Lung (tissue), 12 donors: ENCODE measurements around the gene ARMC10. TPM values are rescaled to one million over a fixed set of nuclear protein-coding genes. Genes with fewer than 3 reads are reported as not detected.
"Not testable (repeated sequence)": the region's sequence is repeated elsewhere in the genome, so short reads cannot be mapped to it uniquely, and the experiment has no call there.

Experiments
- ATAC-seq: fragments of 200-7000 bp; cut with Tn5 transposase; one replicate; pipeline ENCODE4 v1.9.1; 2020; ENCODE audit warnings: moderate number of reproducible peaks; ENCODE audit not compliant: insufficient read depth, low FRiP score
- DNase-seq, 3 donors: peaks; one replicate each; pipeline ENCODE4 v3.0.0-alpha.2; 2013 to 2017
- H3K27ac ChIP-seq, 2 donors: one replicate each; pipeline ENCODE4 v1.5.1; 2013; ENCODE audit warnings: mild to moderate bottlenecking in 2 of 2, moderate library complexity in 2 of 2, control low read depth in 1 of 2, inconsistent platforms in 1 of 2, low read depth in 1 of 2, low read length in 1 of 2
- H3K27me3 ChIP-seq, 3 donors: one replicate each; pipeline ENCODE4 v1.5.1; 2013; ENCODE audit warnings: low read length in 2 of 3; ENCODE audit not compliant: control insufficient read depth in 3 of 3, insufficient read depth in 3 of 3
- H3K36me3 ChIP-seq, 4 donors: one replicate each; pipeline ENCODE4 v1.5.1; 2013; ENCODE audit warnings: low read length in 4 of 4, mild to moderate bottlenecking in 1 of 4, moderate library complexity in 1 of 4; ENCODE audit not compliant: control insufficient read depth in 4 of 4, insufficient read depth in 4 of 4
- H3K4me1 ChIP-seq, 5 donors: one replicate each; pipeline ENCODE4 v1.5.1; 2013; ENCODE audit warnings: low read length in 5 of 5, mild to moderate bottlenecking in 2 of 5, moderate library complexity in 1 of 5; ENCODE audit not compliant: control insufficient read depth in 5 of 5, insufficient read depth in 5 of 5
- H3K4me3 ChIP-seq: one replicate; pipeline ENCODE4 v1.5.1; 2013; ENCODE audit warnings: mild to moderate bottlenecking, control low read depth, moderate library complexity
- H3K9ac ChIP-seq, 2 donors: one replicate each; pipeline ENCODE4 v1.5.1; 2013; ENCODE audit warnings: low read length in 2 of 2, control low read depth in 1 of 2; ENCODE audit not compliant: insufficient read depth in 1 of 2
- H3K9me3 ChIP-seq, 4 donors: one replicate each; pipeline ENCODE4 v1.5.1; 2013; ENCODE audit warnings: low read length in 3 of 4, mild to moderate bottlenecking in 1 of 4, moderate library complexity in 1 of 4; ENCODE audit not compliant: control insufficient read depth in 4 of 4, insufficient read depth in 3 of 4
- WGBS, 2 donors: extraction: QIAGEN DNeasy Blood & Tissue Kit; methylation state at CpG; one replicate each; pipeline ENCODE4 v1.1.7; 2013; 5-methylcytosine and 5-hydroxymethylcytosine counted together
- polyA plus RNA-seq, 2 donors: library from polyadenylated mRNA; stranded (reverse); fragments of 200-250 nt; gene quantifications; one replicate each; pipeline ENCODE4 v1.2.1, GENCODE V29; 2013
- total RNA-seq, 2 donors: library from RNA; depleted of rRNA in 1 of 2; stranded (reverse); fragments of >200 nt in 1 of 2; gene quantifications; one replicate each; pipeline ENCODE4 v1.2.1, GENCODE V29; 2014 to 2021
- TF ChIP-seq, protein P1 (sequence below): IDR thresholded peaks from 2 replicates; pipeline ENCODE4 v1.5.1; 2012; ENCODE audit warnings: mild to moderate bottlenecking; ENCODE audit errors: control extremely low read depth, extremely low read depth
- donor health status: control.
- donor health status: control.
- donor health status: Bipolar disorder and iron deficiency.
- donor health status: healthy.
- donor health status: DM: yes; HTN: yes; CAD: no.

The ARMC10 gene
- total and polyA plus RNA-seq, 4 donors, result 22.2 to 39.4 (median 28.3) TPM

DNA sequence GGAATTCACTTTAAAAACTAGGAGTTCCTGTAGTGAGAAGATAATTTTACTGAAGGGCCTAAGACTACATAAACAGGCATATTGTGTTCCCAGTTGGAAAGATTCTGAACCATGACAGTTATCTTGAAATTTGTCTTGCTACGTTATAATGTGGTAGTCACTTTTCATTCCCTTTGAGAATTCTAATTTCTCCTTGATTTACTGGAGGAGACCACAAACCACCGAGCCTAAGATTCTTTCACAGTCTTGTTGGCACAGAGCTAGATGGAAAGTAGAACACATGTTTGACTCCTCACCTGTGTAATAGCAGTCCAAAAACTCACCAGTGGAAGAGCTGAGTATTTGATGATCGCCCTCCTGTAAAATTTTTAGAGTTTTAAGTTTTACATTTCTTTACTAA lies 4.9 kb downstream of the ARMC10 start:
- no peaks in the 10 kb centered on the region for H3K27me3 ChIP-seq
- no peak for DNase-seq
- H3K4me3 ChIP-seq, result no peak overlapping the region
- no peaks in the 10 kb centered on the region for H3K9me3 ChIP-seq
- peaks cover 0 to 7% (median 3%) of the 10 kb centered on the region in 5 donors for H3K4me1 ChIP-seq
- peaks cover 0 to 20% (median 2%) of the 10 kb centered on the region in 4 donors for H3K36me3 ChIP-seq
- no peak overlapping the region for H3K27ac ChIP-seq
- 89 to 91% methylated on average over 3 of the region's 3 CpGs for WGBS, 2 donors
- ATAC-seq, result no peak
- no peak overlapping the region for H3K9ac ChIP-seq
- TF ChIP-seq, protein P1, sequence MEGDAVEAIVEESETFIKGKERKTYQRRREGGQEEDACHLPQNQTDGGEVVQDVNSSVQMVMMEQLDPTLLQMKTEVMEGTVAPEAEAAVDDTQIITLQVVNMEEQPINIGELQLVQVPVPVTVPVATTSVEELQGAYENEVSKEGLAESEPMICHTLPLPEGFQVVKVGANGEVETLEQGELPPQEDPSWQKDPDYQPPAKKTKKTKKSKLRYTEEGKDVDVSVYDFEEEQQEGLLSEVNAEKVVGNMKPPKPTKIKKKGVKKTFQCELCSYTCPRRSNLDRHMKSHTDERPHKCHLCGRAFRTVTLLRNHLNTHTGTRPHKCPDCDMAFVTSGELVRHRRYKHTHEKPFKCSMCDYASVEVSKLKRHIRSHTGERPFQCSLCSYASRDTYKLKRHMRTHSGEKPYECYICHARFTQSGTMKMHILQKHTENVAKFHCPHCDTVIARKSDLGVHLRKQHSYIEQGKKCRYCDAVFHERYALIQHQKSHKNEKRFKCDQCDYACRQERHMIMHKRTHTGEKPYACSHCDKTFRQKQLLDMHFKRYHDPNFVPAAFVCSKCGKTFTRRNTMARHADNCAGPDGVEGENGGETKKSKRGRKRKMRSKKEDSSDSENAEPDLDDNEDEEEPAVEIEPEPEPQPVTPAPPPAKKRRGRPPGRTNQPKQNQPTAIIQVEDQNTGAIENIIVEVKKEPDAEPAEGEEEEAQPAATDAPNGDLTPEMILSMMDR, result no peak

DNA sequence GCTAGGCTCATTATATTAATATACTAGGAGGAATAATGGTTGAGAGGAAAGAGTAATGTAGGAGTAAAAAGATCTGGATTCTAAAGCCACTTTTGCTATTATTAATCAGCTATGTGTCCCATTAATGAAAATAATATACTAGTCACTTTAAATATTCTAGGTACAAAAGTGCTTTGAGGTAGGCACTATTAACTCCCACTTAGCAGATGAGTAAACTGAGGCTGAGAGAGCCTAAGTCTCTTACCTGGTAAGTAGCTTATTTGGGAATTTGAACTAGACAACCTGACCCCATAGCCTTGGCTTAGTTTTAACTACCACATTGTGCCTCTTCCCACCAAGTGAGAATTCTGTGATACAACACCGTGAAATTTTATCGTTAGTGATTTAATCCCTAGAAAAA lies 6.0 kb downstream of the ARMC10 start:
- peaks cover 0 to 20% (median 3%) of the 10 kb centered on the region in 4 donors for H3K36me3 ChIP-seq
- ATAC-seq, result no peak
- TF ChIP-seq, protein P1, result no peak
- H3K4me1 ChIP-seq, result peaks cover 0 to 3% (median 3%) of the 10 kb centered on the region in 5 donors
- WGBS, 2 donors, result 97 to 98% methylated on average over 2 of the region's 2 CpGs
- H3K27me3 ChIP-seq, result no peaks in the 10 kb centered on the region
- no peak overlapping the region for H3K27ac ChIP-seq
- no peak overlapping the region for H3K9ac ChIP-seq
- DNase-seq, result no peak
- H3K9me3 ChIP-seq, result no peaks in the 10 kb centered on the region
- H3K4me3 ChIP-seq, result no peak overlapping the region

DNA sequence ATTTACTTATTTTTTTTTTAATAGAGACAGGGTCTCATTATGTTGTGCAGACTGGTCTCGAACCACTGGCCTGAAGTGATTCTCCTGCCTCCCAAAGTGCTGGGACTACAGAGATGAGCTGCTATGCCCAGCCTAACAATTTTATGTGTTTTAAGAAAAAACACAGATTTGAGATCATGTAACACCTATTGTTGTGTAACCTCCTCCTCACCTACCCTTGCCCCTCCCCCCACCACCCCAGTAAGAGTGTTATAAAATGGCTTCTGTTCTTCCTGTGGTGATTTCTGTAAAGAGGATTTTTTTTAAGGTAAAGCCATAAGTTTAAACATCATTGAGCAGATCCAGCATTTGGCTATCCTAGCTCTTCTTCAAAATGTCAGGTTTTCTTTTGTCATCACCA lies 7.6 kb downstream of the ARMC10 start:
- peaks cover 0 to 1% (median 0%) of the 10 kb centered on the region in 5 donors for H3K4me1 ChIP-seq
- DNase-seq (no peak), ATAC-seq (no peak)
- H3K36me3 ChIP-seq, result peaks cover 0 to 20% (median 6%) of the 10 kb centered on the region in 4 donors
- 100% methylated on average over 1 of the region's 1 CpG for WGBS, 2 donors
- no peak overlapping the region for H3K4me3 ChIP-seq
- TF ChIP-seq, protein P1, result no peak
- H3K27ac ChIP-seq, result no peak overlapping the region
- no peak overlapping the region for H3K9ac ChIP-seq
- H3K9me3 ChIP-seq, result no peaks in the 10 kb centered on the region
- no peaks in the 10 kb centered on the region for H3K27me3 ChIP-seq

DNA sequence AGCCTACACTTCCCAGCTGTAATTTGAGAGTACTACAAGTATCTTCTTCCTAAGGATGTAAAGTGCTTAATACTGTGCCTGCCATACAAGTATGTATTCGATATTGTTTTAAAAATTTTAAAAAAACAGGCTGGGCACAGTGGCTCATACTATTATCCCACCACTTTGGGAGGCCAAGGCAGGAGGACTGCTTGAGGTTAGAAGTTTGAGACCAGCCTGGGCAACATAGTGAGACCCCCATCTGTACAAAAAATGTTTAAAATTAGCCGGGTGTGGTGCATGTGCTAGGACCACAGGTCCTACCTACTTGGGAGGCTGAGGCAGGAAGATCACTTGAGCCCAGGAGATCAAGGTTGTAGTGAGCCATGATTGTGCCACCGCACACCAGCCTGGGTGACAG lies 8.3 kb downstream of the ARMC10 start:
- Histone ChIP-seq H3K36me3 (peaks cover 0 to 18% (median 7%) of the 10 kb centered on the region in 4 donors), H3K9me3 (no peaks in the 10 kb centered on the region), H3K27ac (no peak overlapping the region), H3K4me1 (no peaks in the 10 kb centered on the region), H3K4me3 (no peak overlapping the region), H3K9ac (no peak overlapping the region), H3K27me3 (no peaks in the 10 kb centered on the region)
- 95 to 96% methylated on average over 3 of the region's 3 CpGs for WGBS, 2 donors
- no peak for DNase-seq
- TF ChIP-seq, protein P1, result no peak
- ATAC-seq, result no peak

DNA sequence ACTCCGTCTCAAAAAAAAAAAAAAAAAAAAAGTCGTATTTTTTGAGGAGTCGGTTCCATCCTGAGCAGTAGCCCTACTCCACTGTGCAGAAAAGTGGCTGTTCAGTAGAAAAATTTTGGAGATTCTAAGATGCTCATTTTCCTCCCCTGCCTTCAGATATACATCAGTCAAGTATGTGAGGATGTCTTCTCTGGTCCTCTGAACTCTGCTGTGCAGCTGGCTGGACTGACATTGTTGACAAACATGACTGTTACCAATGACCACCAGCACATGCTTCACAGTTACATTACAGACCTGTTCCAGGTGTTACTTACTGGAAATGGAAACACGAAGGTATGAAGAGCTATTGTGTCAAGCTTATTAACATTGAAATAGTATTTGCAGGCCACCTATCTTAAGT lies 17.4 kb downstream of the ARMC10 start:
- peaks cover 3 to 14% (median 11%) of the 10 kb centered on the region in 4 donors for H3K36me3 ChIP-seq
- H3K9me3 ChIP-seq, ATAC-seq, H3K9ac ChIP-seq, H3K4me1 ChIP-seq, H3K27ac ChIP-seq, DNase-seq, H3K4me3 ChIP-seq, H3K27me3 ChIP-seq: not testable (repeated sequence)
- 68 to 87% methylated on average over 4 of the region's 4 CpGs for WGBS, 2 donors
